Measurements from ENCODE around the gene BHMT. TPM values are rescaled to one million over a fixed set of nuclear protein-coding genes. Genes with fewer than 3 reads are reported as not detected.

BHMT gene
- total and polyA plus RNA-seq, 9 of the 15 experiments (the other 6 are each of a cell fraction or from before 2014, with no cell fraction given), result not detected

- Histone ChIP-seq H3K27me3 (ENCODE audit: control insufficient read depth in 2 of 2, insufficient read depth in 2 of 2, low read length in 2 of 2) (no peaks in the 10 kb centered on the region), H3K4me1 (replicated peaks in 1 of 2; ENCODE audit: control insufficient read depth in 2 of 2, insufficient read depth in 2 of 2, low read length in 2 of 2) (peaks cover 3% of the 10 kb centered on the region in 2 experiments; a peak in 1 of 5 replicates), H3K27ac (ENCODE audit: extremely low read depth, low read depth, low read length) (no peak overlapping the region), H3K9me3 (replicated peaks; ENCODE audit: control insufficient read depth, insufficient read depth, low read depth, low read length) (no peaks in the 10 kb centered on the region), H3K4me3 (no peak overlapping the region), H3K9me1 (ENCODE audit: control insufficient read depth, insufficient read depth, low read length) (no peaks in the 10 kb centered on the region), H3K4me2 (ENCODE audit: insufficient read depth, low read length) (peak overlapping the region; percentile 56), H4K20me1 (replicated peaks; ENCODE audit: control insufficient read depth, insufficient read depth, low read length) (no peaks in the 10 kb centered on the region), H2AFZ (ENCODE audit: low read depth, low read length) (peak overlapping the region; percentile 91), H3K9ac (ENCODE audit: insufficient read depth in 1 of 2, low read depth in 2 of 2, low read length in 2 of 2) (peak overlapping the region in 1 of 2 experiments; percentile 21; a peak in 1 of 4 replicates), H3K79me2 (ENCODE audit: control insufficient read depth, insufficient read depth, low read length) (no peaks in the 10 kb centered on the region), H3K36me3 (ENCODE audit: control insufficient read depth, insufficient read depth, low read length) (no peaks in the 10 kb centered on the region)
- 11% methylated on average over 4 of the region's 4 CpGs for WGBS (ENCODE audit: insufficient coverage, low coverage, missing lambda C conversion rate)
- in situ Hi-C loops (cut with MboI) (loop anchor here (5.0 to 10.0 kb wide), 2 partner anchors 106 to 332 kb away; no protein-coding TSS in a partner anchor), intact Hi-C loops (cut with micrococcal nuclease) (loop anchor here (1.0 to 5.0 kb wide), 6 partner anchors 104 to 949 kb away; partner anchors contain the start of gene JMY)
- ChIA-PET POLR2A (interaction anchor here (1.0 to 1.4 kb wide), 3 partner anchors 71 to 112 kb away, joined by 3 to 10 read pairs (median 4); no protein-coding TSS in a partner anchor), CTCF (ENCODE audit: low intra/inter-chr PET ratio) (interaction anchor here (0.6 to 5.0 kb wide), 9 partner anchors 9 to 950 kb away, joined by 3 to 62 read pairs (median 4); no protein-coding TSS in a partner anchor)
- peak; percentile 58 for ATAC-seq
- DNase-seq (ENCODE audit: extremely low read depth in 1 of 4, low spot score in 3 of 4), result peak in 3 of 4 experiments; percentile 12 to 33 (median 15)
- BruUV-seq (replicated peaks), result no TSS peak
- FAIRE-seq, result no peak
- TF ChIP-seq ZNF436 (CRISPR knock-in tag; IDR thresholded peaks at IDR 0.05), result no peak
- no peak for TF ChIP-seq SLC30A9 (CRISPR knock-in tag; IDR thresholded peaks at IDR 0.05)
- 0 out of 2 replicates have a peak, but pooled peaks have one; percentile 1 for TF ChIP-seq CTBP1 (IDR thresholded peaks at IDR 0.05; ENCODE audit: borderline replicate concordance)
- TF ChIP-seq ZNF121 (CRISPR knock-in tag; conservative IDR thresholded peaks at IDR 0.05), result no peak
- no peak for TF ChIP-seq PRMT5 (CRISPR knock-in tag; IDR thresholded peaks at IDR 0.05)
- peak; percentile 60 for TF ChIP-seq DEAF1 (CRISPR knock-in tag; IDR thresholded peaks at IDR 0.05)
- no peak for TF ChIP-seq MGA (IDR thresholded peaks at IDR 0.05)
- TF ChIP-seq PCBP2 (IDR thresholded peaks at IDR 0.05; ENCODE audit: low read depth, low read length, poor library complexity, severe bottlenecking), result no peak
- TF ChIP-seq MCM5 (IDR thresholded peaks at IDR 0.05; ENCODE audit: low read depth), result no peak
These were observed 21.6 kb downstream of the BHMT start for GRCh38 chr5:79133121-79133656.
